Measurements from ENCODE around the gene ZC3H12A. TPM values are rescaled to one million over a fixed set of nuclear protein-coding genes. Genes with fewer than 3 reads are reported as not detected.

Gene ZC3H12A
- total RNA-seq, 1 donor from 2014 or later: 14.2 TPM

- DNase-seq (ENCODE audit: low read depth) (peak; percentile 88), FAIRE-seq (peak; percentile 86)
- Histone ChIP-seq H3K36me3 (ENCODE audit: control insufficient read depth, insufficient read depth, low read length) (no peaks in the 10 kb centered on the region), H3K27me3 (ENCODE audit: control insufficient read depth, insufficient read depth, low read length) (no peaks in the 10 kb centered on the region), H3K4me3 (ENCODE audit: low read depth, low read length) (no peak overlapping the region)
- no peak for TF ChIP-seq CTCF (IDR thresholded peaks at IDR 0.05; ENCODE audit: insufficient read depth, low read length, severe bottlenecking)
These were observed 25.5 kb upstream of the ZC3H12A start for GRCh38 chr1:37448691-37449417.

- no peak for TF ChIP-seq CTCF (IDR thresholded peaks at IDR 0.05; ENCODE audit: insufficient read depth, low read length, severe bottlenecking)
- Histone ChIP-seq H3K27me3 (ENCODE audit: control insufficient read depth, insufficient read depth, low read length) (no peaks in the 10 kb centered on the region), H3K4me3 (ENCODE audit: low read depth, low read length) (no peak overlapping the region), H3K36me3 (ENCODE audit: control insufficient read depth, insufficient read depth, low read length) (no peaks in the 10 kb centered on the region)
- no peak for DNase-seq (ENCODE audit: low read depth)
- no peak for FAIRE-seq
These were observed 24.4 kb upstream of the ZC3H12A start for GRCh38 chr1:37449936-37450335.

GRCh38 chr1:37452416-37452815 is 22.0 kb upstream of the ZC3H12A start:
- DNase-seq (ENCODE audit: low read depth) (no peak), FAIRE-seq (no peak)
- no peak for TF ChIP-seq CTCF (IDR thresholded peaks at IDR 0.05; ENCODE audit: insufficient read depth, low read length, severe bottlenecking)
- no peaks in the 10 kb centered on the region for H3K27me3 ChIP-seq (ENCODE audit: control insufficient read depth, insufficient read depth, low read length)
- H3K36me3 ChIP-seq (ENCODE audit: control insufficient read depth, insufficient read depth, low read length): no peaks in the 10 kb centered on the region
- H3K4me3 ChIP-seq (ENCODE audit: low read depth, low read length): no peak overlapping the region

GRCh38 chr1:37453647-37454046 is 20.7 kb upstream of the ZC3H12A start:
- H3K36me3 ChIP-seq (ENCODE audit: control insufficient read depth, insufficient read depth, low read length): no peaks in the 10 kb centered on the region
- no peak for TF ChIP-seq CTCF (IDR thresholded peaks at IDR 0.05; ENCODE audit: insufficient read depth, low read length, severe bottlenecking)
- no peaks in the 10 kb centered on the region for H3K27me3 ChIP-seq (ENCODE audit: control insufficient read depth, insufficient read depth, low read length)
- DNase-seq (ENCODE audit: low read depth) (no peak), FAIRE-seq (no peak)
- no peak overlapping the region for H3K4me3 ChIP-seq (ENCODE audit: low read depth, low read length)

- no peak for FAIRE-seq
- H3K36me3 ChIP-seq (ENCODE audit: control insufficient read depth, insufficient read depth, low read length): no peaks in the 10 kb centered on the region
- no peak overlapping the region for H3K4me3 ChIP-seq (ENCODE audit: low read depth, low read length)
- no peaks in the 10 kb centered on the region for H3K27me3 ChIP-seq (ENCODE audit: control insufficient read depth, insufficient read depth, low read length)
- TF ChIP-seq CTCF (IDR thresholded peaks at IDR 0.05; ENCODE audit: insufficient read depth, low read length, severe bottlenecking): no peak
- no peak for DNase-seq (ENCODE audit: low read depth)
These were observed 18.9 kb upstream of the ZC3H12A start for GRCh38 chr1:37455516-37455915.

GRCh38 chr1:37456614-37457013 is 17.8 kb upstream of the ZC3H12A start:
- DNase-seq (ENCODE audit: low read depth) (no peak), FAIRE-seq (no peak)
- no peaks in the 10 kb centered on the region for H3K36me3 ChIP-seq (ENCODE audit: control insufficient read depth, insufficient read depth, low read length)
- no peaks in the 10 kb centered on the region for H3K27me3 ChIP-seq (ENCODE audit: control insufficient read depth, insufficient read depth, low read length)
- H3K4me3 ChIP-seq (ENCODE audit: low read depth, low read length): no peak overlapping the region
- no peak for TF ChIP-seq CTCF (IDR thresholded peaks at IDR 0.05; ENCODE audit: insufficient read depth, low read length, severe bottlenecking)

All from bronchial epithelial cell (primary cell).